HepG2 (cell line): ENCODE data around the gene CDK10. TPM values are rescaled to one million over a fixed set of nuclear protein-coding genes. Genes with fewer than 3 reads are reported as not detected.

Source experiments
- ATAC-seq: fragments of 200-7000 bp; cut with Tn5 transposase; 3 replicates; pipeline ENCODE4 v1.9.1; 2020; ENCODE audit warnings: mild to moderate bottlenecking, moderate library complexity
- BruUV-seq: library from RNA; stranded (reverse); fragments of 400-500 nt; replicated peaks from 2 replicates; lab custom pipeline; 2021; lab: Mats Ljungman, UMichigan
- CTCF ChIA-PET: fragments of 300-600 bp; formaldehyde crosslinking; extraction: SDS; loops from one replicate; lab custom pipeline; 2021; ENCODE audit warnings: low total read pairs, inconsistent platforms, low intra/inter-chr PET ratio; lab: Yijun Ruan, JAX
- POLR2A ChIA-PET: fragments of 350-600 bp; sonication (Branson Sonifier 250); formaldehyde crosslinking; loops from one replicate; lab custom pipeline; 2020; ENCODE audit warnings: antibody characterized with exemption, inconsistent platforms; lab: Yijun Ruan, JAX
- DNase-seq: peaks from one replicate; pipeline ENCODE4 v3.0.0-alpha.2; 2015; ENCODE audit warnings: low spot score
- FAIRE-seq: peaks from 3 replicates; lab custom pipeline; 2011; peaks lifted over from hg19 to GRCh38; lab: Jason Lieb, UNC
- H2AFZ ChIP-seq: one replicate; pipeline ENCODE4 v1.6.1; 2011; ENCODE audit warnings: low read length, inconsistent platforms
- H3K27ac ChIP-seq: fragments of 300-600 bp; 3 replicates; pipeline ENCODE4 v1.8.0; 2011; ENCODE audit warnings: mixed run types, mild to moderate bottlenecking, mixed read lengths, low read length, inconsistent platforms; ENCODE audit not compliant: insufficient read depth; ENCODE audit errors: extremely low read length
- H3K27me3 ChIP-seq, 2 experiments: fragments of 200-600 bp in 1 of 2; 2 replicates in 1 of 2; 3 replicates in 1 of 2; pipeline versions ENCODE4 v1.6.0 to v1.8.0; 2011; ENCODE audit warnings: low read length in 2 of 2, mild to moderate bottlenecking in 2 of 2, moderate library complexity in 2 of 2, inconsistent platforms in 1 of 2; ENCODE audit not compliant: insufficient read depth in 2 of 2, control insufficient read depth in 1 of 2
- H3K36me3 ChIP-seq, 2 experiments: fragments of 200-600 bp in 1 of 2; replicated peaks in 1 of 2; 2 replicates in 1 of 2; 3 replicates in 1 of 2; pipeline versions ENCODE4 v1.5.1 to v1.8.0; 2011; ENCODE audit warnings: low read length in 2 of 2, inconsistent platforms in 1 of 2; ENCODE audit not compliant: insufficient read depth in 2 of 2, control insufficient read depth in 1 of 2
- H3K4me1 ChIP-seq: 2 replicates; pipeline ENCODE4 v1.5.1; 2012; ENCODE audit warnings: low read length, inconsistent platforms; ENCODE audit not compliant: insufficient read depth
- H3K4me2 ChIP-seq: 2 replicates; pipeline ENCODE4 v1.6.0; 2011; ENCODE audit warnings: low read depth, low read length, inconsistent platforms
- H3K4me3 ChIP-seq, 3 experiments: fragments of 200-600 bp in 1 of 3; sonication (generic), shearing (Covaris generic) in 1 of 3; replicated peaks in 1 of 3; 2 replicates each; pipeline ENCODE4 v1.5.1; 2011 to 2016; ENCODE audit warnings: low read length in 3 of 3, inconsistent platforms in 2 of 3, low read depth in 2 of 3, mild to moderate bottlenecking in 2 of 3, control low read depth in 1 of 3, mixed read lengths in 1 of 3; ENCODE audit not compliant: insufficient read depth in 1 of 3
- H3K79me2 ChIP-seq: one replicate; pipeline ENCODE4 v1.6.1; 2011; ENCODE audit warnings: low read length, inconsistent platforms; ENCODE audit not compliant: insufficient read depth
- H3K9ac ChIP-seq: 2 replicates; pipeline ENCODE4 v1.6.0; 2011; ENCODE audit warnings: mild to moderate bottlenecking, low read depth, low read length, inconsistent platforms; ENCODE audit not compliant: insufficient read depth
- H3K9me3 ChIP-seq: 2 replicates; pipeline ENCODE4 v1.5.1; 2012; ENCODE audit warnings: mild to moderate bottlenecking, low read length
- H4K20me1 ChIP-seq: 2 replicates; pipeline ENCODE4 v1.6.0; 2011; ENCODE audit warnings: inconsistent platforms, mild to moderate bottlenecking, low read length, moderate library complexity; ENCODE audit not compliant: insufficient read depth
- AGO2 ChIP-seq: fragments of 200-400 bp; formaldehyde crosslinking; optimal IDR thresholded peaks from 2 replicates; pipeline ENCODE3; 2017; ENCODE audit warnings: mild to moderate bottlenecking, low read depth, low read length, moderate library complexity
- DNMT1 ChIP-seq: sonication (generic); formaldehyde crosslinking; IDR thresholded peaks from 2 replicates; pipeline ENCODE4 v1.5.1; 2020; ENCODE audit warnings: mild to moderate bottlenecking, missing genetic modification reagents
- RELA ChIP-seq: sonication (generic); formaldehyde crosslinking; IDR thresholded peaks from 2 replicates; pipeline ENCODE4 v1.4.0; 2020; ENCODE audit warnings: missing genetic modification reagents
- ZNF33A ChIP-seq: sonication (generic); formaldehyde crosslinking; IDR thresholded peaks from 2 replicates; pipeline ENCODE4 v1.5.1; 2020; ENCODE audit warnings: missing genetic modification reagents, mild to moderate bottlenecking, moderate library complexity, borderline replicate concordance
- WGBS: methylation state at CpG from one replicate; pipeline ENCODE4 v1.1.6; 2017; ENCODE audit warnings: low lambda C conversion rate; 5-methylcytosine and 5-hydroxymethylcytosine counted together
- in situ Hi-C: cut with HindIII; loops from 2 replicates; pipeline ENCODE4 v1.10.0; 2017; ENCODE audit warnings: low pct_unique_long_range_greater_than_20kb; ENCODE audit not compliant: extremely low pct_ligation_motif_present
- intact Hi-C: fragments of 100-400 bp; cut with micrococcal nuclease; formaldehyde crosslinking; loops from one replicate; pipeline ENCODE4 v1.10.0; 2022; ENCODE audit not compliant: unreplicated experiment
- polyA plus RNA-seq, 8 experiments: library from polyadenylated mRNA; depleted of rRNA in 3 of 8; stranded (reverse) in 7 of 8; unstranded in 1 of 8; fragments of >200 nt; fragmentation: Illumina TruSeq in 4 of 8; extraction: Trizol in 4 of 8; gene quantifications; 2 replicates each; pipeline versions ENCODE4 v1.2.1 to v1.2.3, GENCODE V29; 2011 to 2016; ENCODE audit warnings: low read depth in 4 of 8, missing spikeins in 1 of 8, mixed read lengths in 1 of 8; ENCODE audit not compliant: insufficient read depth in 1 of 8
- total RNA-seq, 5 experiments: library from RNA; depleted of rRNA; stranded (reverse); fragments of >200 nt; fragmentation: Illumina TruSeq; extraction: Trizol; gene quantifications; 2 replicates each; pipeline ENCODE4 v1.2.3, GENCODE V29; 2016; ENCODE audit warnings: low read depth in 1 of 5
- TF ChIP-seq, protein P1 (sequence below): sonication (generic); formaldehyde crosslinking; IDR thresholded peaks from 2 replicates; pipeline ENCODE4 v1.8.0; 2022; ENCODE audit warnings: mild to moderate bottlenecking, missing genetic modification reagents, borderline replicate concordance
- TF ChIP-seq, protein P2 (sequence below): IDR thresholded peaks from 2 replicates; pipeline ENCODE4 v1.6.1; 2016; ENCODE audit warnings: low read depth, missing genetic modification reagents, missing compliant biosample characterization

Gene CDK10
- total and polyA plus RNA-seq, 2 of the 13 experiments (the other 11 are each of a cell fraction or from before 2014, with no cell fraction given): 2.5 to 3.9 TPM

DNA sequence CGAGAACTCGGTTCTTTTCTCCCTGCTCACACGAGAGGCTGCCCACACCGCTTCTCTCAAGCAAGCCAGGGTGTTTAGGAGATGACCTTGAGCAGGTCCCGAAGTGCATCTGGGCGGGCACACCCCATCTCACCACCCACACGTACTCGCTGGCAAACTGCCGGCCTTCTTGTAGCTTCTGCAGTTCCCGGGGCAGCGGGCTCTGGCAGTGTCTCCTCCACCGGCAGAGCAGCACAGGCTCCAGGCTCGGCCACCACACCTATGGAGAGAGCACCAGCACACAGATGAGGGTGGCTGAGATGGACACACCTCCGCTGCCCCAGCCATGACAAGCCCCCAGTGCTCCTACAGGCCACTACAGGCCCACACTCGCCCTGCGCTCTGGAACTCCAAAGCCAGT lies 58.3 kb downstream of the CDK10 start:
- Histone ChIP-seq H3K9ac (no peak overlapping the region), H3K36me3 (peaks cover 47 to 89% of the 10 kb centered on the region in 2 experiments), H3K27ac (no peak overlapping the region), H4K20me1 (no peaks in the 10 kb centered on the region), H2AFZ (no peak overlapping the region), H3K4me1 (no peaks in the 10 kb centered on the region), H3K79me2 (no peaks in the 10 kb centered on the region), H3K4me3 (no peak overlapping the region), H3K4me2 (no peak overlapping the region), H3K27me3 (no peaks in the 10 kb centered on the region), H3K9me3 (no peaks in the 10 kb centered on the region)
- POLR2A ChIA-PET: no interaction called here
- FAIRE-seq (no peak), DNase-seq (no peak), ATAC-seq (peak; percentile 17)
- TF ChIP-seq RELA (CRISPR knock-in tag): no peak
- 0 out of 2 replicates have a peak, but pooled peaks have one; percentile 41 for TF ChIP-seq DNMT1
- TF ChIP-seq, protein P1, sequence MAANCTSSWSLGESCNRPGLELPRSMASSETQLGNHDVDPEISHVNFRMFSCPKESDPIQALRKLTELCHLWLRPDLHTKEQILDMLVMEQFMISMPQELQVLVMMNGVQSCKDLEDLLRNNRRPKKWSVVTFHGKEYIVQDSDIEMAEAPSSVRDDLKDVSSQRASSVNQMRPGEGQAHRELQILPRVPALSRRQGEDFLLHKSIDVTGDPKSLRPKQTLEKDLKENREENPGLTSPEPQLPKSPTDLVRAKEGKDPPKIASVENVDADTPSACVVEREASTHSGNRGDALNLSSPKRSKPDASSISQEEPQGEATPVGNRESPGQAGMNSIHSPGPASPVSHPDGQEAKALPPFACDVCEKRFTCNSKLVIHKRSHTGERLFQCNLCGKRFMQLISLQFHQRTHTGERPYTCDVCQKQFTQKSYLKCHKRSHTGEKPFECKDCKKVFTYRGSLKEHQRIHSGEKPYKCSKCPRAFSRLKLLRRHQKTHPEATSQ (CRISPR knock-in tag): no peak
- peak; percentile 45 for TF ChIP-seq AGO2
- no peak for TF ChIP-seq ZNF33A (CRISPR knock-in tag)
- TF ChIP-seq, protein P2, sequence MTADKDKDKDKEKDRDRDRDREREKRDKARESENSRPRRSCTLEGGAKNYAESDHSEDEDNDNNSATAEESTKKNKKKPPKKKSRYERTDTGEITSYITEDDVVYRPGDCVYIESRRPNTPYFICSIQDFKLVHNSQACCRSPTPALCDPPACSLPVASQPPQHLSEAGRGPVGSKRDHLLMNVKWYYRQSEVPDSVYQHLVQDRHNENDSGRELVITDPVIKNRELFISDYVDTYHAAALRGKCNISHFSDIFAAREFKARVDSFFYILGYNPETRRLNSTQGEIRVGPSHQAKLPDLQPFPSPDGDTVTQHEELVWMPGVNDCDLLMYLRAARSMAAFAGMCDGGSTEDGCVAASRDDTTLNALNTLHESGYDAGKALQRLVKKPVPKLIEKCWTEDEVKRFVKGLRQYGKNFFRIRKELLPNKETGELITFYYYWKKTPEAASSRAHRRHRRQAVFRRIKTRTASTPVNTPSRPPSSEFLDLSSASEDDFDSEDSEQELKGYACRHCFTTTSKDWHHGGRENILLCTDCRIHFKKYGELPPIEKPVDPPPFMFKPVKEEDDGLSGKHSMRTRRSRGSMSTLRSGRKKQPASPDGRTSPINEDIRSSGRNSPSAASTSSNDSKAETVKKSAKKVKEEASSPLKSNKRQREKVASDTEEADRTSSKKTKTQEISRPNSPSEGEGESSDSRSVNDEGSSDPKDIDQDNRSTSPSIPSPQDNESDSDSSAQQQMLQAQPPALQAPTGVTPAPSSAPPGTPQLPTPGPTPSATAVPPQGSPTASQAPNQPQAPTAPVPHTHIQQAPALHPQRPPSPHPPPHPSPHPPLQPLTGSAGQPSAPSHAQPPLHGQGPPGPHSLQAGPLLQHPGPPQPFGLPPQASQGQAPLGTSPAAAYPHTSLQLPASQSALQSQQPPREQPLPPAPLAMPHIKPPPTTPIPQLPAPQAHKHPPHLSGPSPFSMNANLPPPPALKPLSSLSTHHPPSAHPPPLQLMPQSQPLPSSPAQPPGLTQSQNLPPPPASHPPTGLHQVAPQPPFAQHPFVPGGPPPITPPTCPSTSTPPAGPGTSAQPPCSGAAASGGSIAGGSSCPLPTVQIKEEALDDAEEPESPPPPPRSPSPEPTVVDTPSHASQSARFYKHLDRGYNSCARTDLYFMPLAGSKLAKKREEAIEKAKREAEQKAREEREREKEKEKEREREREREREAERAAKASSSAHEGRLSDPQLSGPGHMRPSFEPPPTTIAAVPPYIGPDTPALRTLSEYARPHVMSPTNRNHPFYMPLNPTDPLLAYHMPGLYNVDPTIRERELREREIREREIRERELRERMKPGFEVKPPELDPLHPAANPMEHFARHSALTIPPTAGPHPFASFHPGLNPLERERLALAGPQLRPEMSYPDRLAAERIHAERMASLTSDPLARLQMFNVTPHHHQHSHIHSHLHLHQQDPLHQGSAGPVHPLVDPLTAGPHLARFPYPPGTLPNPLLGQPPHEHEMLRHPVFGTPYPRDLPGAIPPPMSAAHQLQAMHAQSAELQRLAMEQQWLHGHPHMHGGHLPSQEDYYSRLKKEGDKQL (CRISPR knock-in tag): no peak
- in situ Hi-C loops: no loop called here
- CTCF ChIA-PET: no interaction called here
- BruUV-seq: no TSS peak
- 98% methylated on average over 16 of the region's 16 CpGs for WGBS
- intact Hi-C loops: no loop called here

Other genes with a start within 250 kb of the CDK10 start
- gene ANKRD11, start 196.1 kb upstream of the CDK10 start, total RNA-seq (2016; rRNA removed; fragmentation: Illumina TruSeq; extraction: Trizol): 21.4 and 24.4 TPM in 2 replicates
- gene ANKRD11, start 196.1 kb upstream of the CDK10 start, polyA plus RNA-seq (2011; rRNA removed): 38.4 and 42.3 TPM in 2 replicates
- gene SPG7, start 178.3 kb upstream of the CDK10 start, total RNA-seq (2016; rRNA removed; fragmentation: Illumina TruSeq; extraction: Trizol): 63.9 and 136 TPM in 2 replicates
- 66.0 and 77.5 TPM in 2 replicates for gene SPG7, start 178.3 kb upstream of the CDK10 start, polyA plus RNA-seq (2011; rRNA removed)
- 2,988 and 3,233 TPM in 2 replicates for gene RPL13, start 126.0 kb upstream of the CDK10 start, total RNA-seq (2016; rRNA removed; fragmentation: Illumina TruSeq; extraction: Trizol)
- 4,411 and 5,523 TPM in 2 replicates for gene RPL13, start 126.0 kb upstream of the CDK10 start, polyA plus RNA-seq (2011; rRNA removed)
- not detected in 2 replicates for gene CPNE7, start 110.9 kb upstream of the CDK10 start, total RNA-seq (2016; rRNA removed; fragmentation: Illumina TruSeq; extraction: Trizol)
- 0.59 and 2.1 TPM in 2 replicates for gene CPNE7, start 110.9 kb upstream of the CDK10 start, polyA plus RNA-seq (2011; rRNA removed)
- 19.7 and 37.6 TPM in 2 replicates for gene DPEP1, start 73.0 kb upstream of the CDK10 start, total RNA-seq (2016; rRNA removed; fragmentation: Illumina TruSeq; extraction: Trizol)
- gene DPEP1, start 73.0 kb upstream of the CDK10 start, polyA plus RNA-seq (2011; rRNA removed): 40.2 and 52.2 TPM in 2 replicates
- 69.4 and 80.0 TPM in 2 replicates for gene CHMP1A, start 29.0 kb upstream of the CDK10 start, total RNA-seq (2016; rRNA removed; fragmentation: Illumina TruSeq; extraction: Trizol)
- 73.3 and 87.2 TPM in 2 replicates for gene CHMP1A, start 29.0 kb upstream of the CDK10 start, polyA plus RNA-seq (2011; rRNA removed)
- gene SPATA33, start 28.9 kb upstream of the CDK10 start, total RNA-seq (2016; rRNA removed; fragmentation: Illumina TruSeq; extraction: Trizol): 11.0 and 11.2 TPM in 2 replicates
- 5.7 and 6.3 TPM in 2 replicates for gene SPATA33, start 28.9 kb upstream of the CDK10 start, polyA plus RNA-seq (2011; rRNA removed)
- gene SPATA2L, start 15.0 kb downstream of the CDK10 start, total RNA-seq (2016; rRNA removed; fragmentation: Illumina TruSeq; extraction: Trizol): 17.0 and 20.7 TPM in 2 replicates
- 9.1 and 11.8 TPM in 2 replicates for gene SPATA2L, start 15.0 kb downstream of the CDK10 start, polyA plus RNA-seq (2011; rRNA removed)
- gene VPS9D1, start 34.2 kb downstream of the CDK10 start, total RNA-seq (2016; rRNA removed; fragmentation: Illumina TruSeq; extraction: Trizol): 3.8 and 10.1 TPM in 2 replicates
- gene VPS9D1, start 34.2 kb downstream of the CDK10 start, polyA plus RNA-seq (2011; rRNA removed): 13.2 and 18.6 TPM in 2 replicates
- 6.8 and 17.7 TPM in 2 replicates for gene ZNF276, start 34.8 kb downstream of the CDK10 start, total RNA-seq (2016; rRNA removed; fragmentation: Illumina TruSeq; extraction: Trizol)
- 18.0 and 24.3 TPM in 2 replicates for gene ZNF276, start 34.8 kb downstream of the CDK10 start, polyA plus RNA-seq (2011; rRNA removed)
- gene FANCA, start 130.0 kb downstream of the CDK10 start, total RNA-seq (2016; rRNA removed; fragmentation: Illumina TruSeq; extraction: Trizol): 45.7 and 106 TPM in 2 replicates
- 77.9 and 88.0 TPM in 2 replicates for gene FANCA, start 130.0 kb downstream of the CDK10 start, polyA plus RNA-seq (2011; rRNA removed)
- 7.6 and 13.3 TPM in 2 replicates for gene SPIRE2, start 141.8 kb downstream of the CDK10 start, total RNA-seq (2016; rRNA removed; fragmentation: Illumina TruSeq; extraction: Trizol)
- gene SPIRE2, start 141.8 kb downstream of the CDK10 start, polyA plus RNA-seq (2011; rRNA removed): 37.5 and 55.7 TPM in 2 replicates
- gene TCF25, start 186.9 kb downstream of the CDK10 start, total RNA-seq (2016; rRNA removed; fragmentation: Illumina TruSeq; extraction: Trizol): 98.4 and 138 TPM in 2 replicates
- gene TCF25, start 186.9 kb downstream of the CDK10 start, polyA plus RNA-seq (2011; rRNA removed): 206 and 274 TPM in 2 replicates
- 7.2 and 9.1 TPM in 2 replicates for gene MC1R, start 232.2 kb downstream of the CDK10 start, total RNA-seq (2016; rRNA removed; fragmentation: Illumina TruSeq; extraction: Trizol)
- 14.8 and 20.0 TPM in 2 replicates for gene MC1R, start 232.2 kb downstream of the CDK10 start, polyA plus RNA-seq (2011; rRNA removed)
- gene TUBB3, start 236.7 kb downstream of the CDK10 start, total RNA-seq (2016; rRNA removed; fragmentation: Illumina TruSeq; extraction: Trizol): 161 and 185 TPM in 2 replicates
- 110 and 152 TPM in 2 replicates for gene TUBB3, start 236.7 kb downstream of the CDK10 start, polyA plus RNA-seq (2011; rRNA removed)